Stimulated activated CD4-positive, alpha-beta T cell treated with anti-CD3 and anti-CD28 coated beads, Interleukin-2, amount 100 ng/mL, for 48 hours (primary cell): ENCODE results near the gene FILIP1L.

Experiments
- DNase-seq, 2 donors: peaks; one replicate each; pipeline ENCODE4 v3.0.0-alpha.2; 2020

FILIP1L gene

DNA sequence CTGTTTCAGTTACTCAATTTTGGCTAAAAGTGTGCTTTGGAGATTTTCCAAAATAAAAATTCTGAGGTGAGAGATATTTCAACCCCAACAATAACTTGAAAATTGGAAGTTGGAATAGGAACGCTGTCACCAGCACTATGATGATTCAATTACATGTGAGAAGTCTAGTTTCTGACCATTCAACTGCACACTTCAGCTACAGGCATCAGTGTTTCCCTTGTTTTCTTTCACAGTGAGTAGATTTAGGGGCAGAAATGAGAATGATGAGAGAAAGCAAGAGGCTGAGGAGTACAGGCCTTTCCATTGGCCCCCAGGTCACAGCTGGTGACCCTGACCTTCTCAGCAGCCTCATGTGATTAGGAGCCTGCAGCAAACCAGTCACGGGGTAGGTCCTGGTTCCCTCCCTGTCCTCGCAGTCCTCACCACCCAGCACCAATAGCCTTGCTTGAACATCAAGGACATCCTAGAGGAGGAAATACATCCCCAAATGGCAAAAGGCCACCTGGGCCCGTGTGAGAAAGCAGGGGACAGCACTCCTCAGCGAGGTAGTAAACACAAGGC is 10.0 kb upstream of the FILIP1L start:
- DNase-seq: no peak

DNA sequence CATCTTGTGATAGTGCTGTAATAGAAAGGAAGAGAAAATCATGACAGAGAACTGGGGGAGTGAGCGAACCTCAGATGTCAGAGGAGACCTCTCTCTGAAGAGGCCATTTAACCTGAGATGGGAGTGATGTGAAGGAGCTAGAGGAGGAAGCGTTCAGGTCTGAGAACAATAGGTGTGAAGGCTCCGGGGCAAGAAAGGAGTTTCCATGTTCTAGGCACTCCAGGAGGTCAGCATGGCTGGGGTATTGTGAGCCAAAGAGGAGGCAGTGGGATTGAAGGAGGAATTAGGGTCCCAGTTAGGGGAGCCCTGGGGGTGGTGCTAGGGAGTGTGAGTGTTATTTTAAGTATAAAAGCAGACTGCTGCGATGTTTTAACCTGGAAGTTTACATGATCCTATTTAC is 8.8 kb upstream of the FILIP1L start:
- DNase-seq: no peak

DNA sequence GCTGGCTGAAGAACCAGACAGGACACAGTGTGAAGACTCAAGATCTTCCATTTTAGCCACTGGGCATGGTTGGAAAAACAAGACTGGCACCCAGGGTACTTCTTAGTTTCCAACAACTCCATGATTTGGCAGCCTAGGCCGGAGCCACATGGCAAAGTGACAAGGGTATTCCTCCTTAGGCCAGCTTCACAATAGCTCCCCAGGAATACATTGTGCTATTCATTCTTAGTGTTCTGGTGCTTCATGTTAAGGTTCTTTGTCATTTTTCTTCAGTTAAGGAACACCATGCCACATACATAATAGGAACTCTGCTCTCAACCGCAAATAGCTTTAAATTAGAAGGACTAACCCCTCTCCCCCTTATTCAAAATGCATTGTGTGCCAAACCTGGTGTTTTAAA is 8.0 kb upstream of the FILIP1L start:
- no peak for DNase-seq

DNA sequence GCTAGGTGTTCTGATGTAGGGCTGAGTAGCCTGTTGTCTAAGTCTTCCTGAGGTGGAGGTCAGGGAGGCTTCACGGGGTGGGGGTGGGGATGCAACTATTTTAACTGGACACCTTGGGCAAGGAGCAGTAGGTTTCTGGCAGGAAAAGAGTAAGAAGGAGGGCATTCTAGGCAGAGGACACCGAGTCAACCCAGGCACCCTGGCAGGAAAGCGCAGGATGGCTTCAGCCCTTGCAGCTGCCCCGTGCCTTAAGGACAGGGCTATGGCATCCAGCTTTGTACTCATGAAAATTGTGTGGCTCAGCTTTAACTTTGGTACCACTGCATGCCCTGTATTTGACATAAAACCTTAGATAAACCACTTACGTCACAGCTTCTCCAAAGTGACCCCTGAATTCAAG is 6.4 kb upstream of the FILIP1L start:
- DNase-seq: no peak

DNA sequence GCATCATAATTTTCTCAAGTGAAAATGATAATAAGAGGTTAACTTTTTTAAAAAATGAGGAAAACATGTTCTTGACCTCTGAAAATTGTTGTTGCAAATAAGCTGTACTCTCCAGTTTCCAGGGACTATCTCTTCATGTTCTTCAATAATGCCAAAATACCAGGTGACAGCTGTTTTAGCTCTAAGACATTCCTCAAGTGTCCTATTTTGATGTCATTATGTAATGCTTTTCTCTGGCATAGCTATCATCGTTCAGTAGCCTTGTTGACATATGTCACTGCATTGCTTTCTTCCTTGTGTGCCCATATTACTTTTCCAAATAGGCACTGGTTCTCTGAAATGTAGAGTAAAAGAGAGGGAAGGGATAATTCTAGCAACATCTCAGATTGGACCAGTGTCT is 5.7 kb upstream of the FILIP1L start:
- no peak for DNase-seq

DNA sequence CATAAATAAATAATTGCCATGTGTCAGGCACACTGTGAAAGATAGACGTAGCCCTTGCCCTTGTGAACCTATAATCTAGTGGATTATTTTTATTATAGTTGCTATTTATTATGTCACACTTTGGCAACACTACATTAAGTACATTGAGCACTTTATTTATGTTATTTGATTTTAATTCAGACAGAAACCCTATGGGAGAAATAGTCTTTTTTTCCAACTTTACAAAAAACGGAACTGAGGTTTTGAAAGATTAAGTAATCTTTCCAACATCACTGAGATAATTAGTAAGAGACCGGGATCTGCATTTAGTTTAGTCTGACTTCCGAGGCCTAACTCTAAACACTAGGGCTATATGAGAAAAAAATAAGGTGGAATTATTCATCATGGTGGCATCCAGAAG is 2.8 kb upstream of the FILIP1L start:
- no peak for DNase-seq

DNA sequence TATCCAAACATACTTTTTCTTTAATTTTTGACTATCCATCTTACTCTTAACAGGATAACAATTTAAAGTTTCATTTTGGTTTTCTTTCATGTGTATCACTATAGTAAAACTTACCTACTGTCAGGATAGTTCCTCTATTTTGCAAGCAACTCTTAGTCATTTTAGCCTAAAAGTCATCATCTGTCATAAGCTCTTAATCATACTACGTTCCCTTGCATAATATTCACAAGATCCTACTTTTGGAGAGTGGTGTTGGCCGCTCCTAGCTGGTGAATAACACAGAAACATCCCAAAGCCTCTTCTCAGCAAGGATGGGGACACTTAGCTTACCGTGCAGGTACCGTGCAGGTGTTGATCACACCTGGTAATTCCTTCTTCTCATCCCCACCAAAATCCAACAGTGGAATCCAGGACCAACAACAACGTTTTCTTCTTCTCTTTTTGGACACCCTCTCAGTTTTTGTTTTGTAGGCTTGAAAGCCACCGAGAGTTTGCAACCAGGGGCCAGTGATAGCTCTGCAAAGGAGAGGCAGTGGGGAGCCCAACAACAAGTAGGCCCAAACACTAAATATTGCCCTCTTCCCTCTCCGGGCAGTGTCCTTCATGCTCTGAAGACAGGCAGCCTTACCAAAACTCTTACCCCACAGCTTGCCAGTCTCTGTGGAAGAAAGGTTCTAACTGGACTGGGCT is 433 bp downstream of the FILIP1L start:
- DNase-seq: no peak

DNA sequence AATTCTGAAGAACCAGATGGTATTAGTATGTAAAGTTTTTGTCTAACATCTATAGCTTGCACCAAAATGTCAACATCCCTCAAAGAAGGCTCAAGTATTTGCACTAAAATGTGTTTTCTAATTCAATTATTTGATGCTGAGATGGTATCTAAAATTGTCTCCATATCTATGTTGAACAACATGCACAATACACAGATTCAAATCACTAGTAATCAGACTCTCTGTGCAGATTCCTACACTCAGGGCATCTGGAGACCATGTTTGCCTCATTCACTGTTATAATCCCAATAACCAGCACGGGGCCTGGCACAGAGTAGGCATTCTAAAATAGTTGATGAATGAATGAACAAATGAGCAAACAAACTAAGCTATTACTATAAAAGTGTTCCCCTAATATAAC is 2.6 kb downstream of the FILIP1L start:
- DNase-seq: no peak

DNA sequence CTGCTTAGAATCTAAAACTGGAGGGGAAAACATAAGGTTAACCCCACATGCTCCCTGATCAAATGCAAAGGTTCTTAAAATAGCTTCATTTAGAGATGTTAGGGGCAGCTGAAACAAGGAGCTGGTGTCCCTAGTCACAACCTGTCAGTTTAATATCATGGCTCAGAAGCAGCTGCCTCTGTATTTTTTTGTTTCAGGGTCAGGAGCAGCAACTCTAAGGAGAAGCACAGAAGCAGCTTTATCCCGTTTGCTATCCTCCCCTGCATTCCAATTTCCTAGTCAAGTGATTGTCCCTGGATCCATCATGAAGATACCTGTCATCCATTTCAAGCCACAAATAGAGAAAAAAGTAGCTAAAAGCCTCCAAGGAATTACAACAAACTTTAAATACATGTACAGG is 4.1 kb downstream of the FILIP1L start:
- no peak for DNase-seq

DNA sequence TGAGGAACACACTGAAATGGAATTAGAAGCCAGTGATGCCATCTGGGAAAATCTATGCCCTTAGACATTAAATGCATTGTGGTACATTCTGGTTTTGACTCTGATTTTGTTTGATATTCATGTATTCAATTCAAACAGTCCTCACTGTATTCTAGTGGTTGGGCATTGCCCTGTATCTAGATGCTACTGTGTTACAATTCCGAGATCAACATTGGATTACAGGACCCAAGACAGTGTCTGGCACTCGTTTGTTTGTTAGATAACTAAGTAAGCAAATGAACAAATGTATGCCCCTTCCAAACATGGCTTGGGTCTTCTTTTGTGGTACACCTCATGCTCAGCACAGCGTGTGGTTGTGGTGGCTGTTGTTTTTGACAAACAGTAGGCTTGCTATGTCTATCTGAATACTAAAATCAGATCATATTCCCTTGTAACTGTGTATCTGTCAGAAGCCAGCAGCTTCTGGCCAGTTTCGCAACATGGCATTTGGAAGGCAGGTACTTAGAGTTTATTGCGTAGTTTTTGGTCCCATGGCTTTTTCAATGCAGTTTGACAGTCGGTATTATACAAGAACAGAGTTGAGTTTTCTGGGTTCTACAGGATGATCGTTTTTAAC is 5.7 kb downstream of the FILIP1L start:
- DNase-seq: no peak

DNA sequence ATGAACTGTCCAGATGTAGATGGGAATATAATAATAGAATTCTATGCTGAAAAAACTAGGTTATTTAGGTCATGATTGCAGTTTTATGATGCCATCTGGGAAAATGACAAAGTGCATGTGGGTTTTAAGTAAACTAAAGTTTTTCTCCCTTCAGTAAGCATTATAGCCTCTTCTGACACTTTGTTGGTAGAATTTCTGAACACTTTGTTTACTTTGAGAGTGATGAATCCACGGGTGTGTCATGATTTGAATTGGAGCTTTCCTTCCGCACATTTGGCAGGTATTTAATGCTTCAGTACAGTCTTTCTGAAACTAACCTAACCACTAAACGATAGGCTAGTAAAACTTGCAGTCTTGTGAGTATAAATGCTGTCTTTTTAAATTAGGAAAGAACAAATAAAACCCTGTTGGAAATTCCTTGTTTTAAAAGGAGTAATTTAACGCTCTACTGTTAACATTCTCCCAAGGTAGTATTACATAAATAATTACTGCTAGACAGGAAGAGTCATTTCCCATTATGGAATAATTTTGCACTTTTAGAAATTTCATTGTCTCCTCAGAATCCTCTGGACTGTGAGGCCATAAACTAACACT is 7.0 kb downstream of the FILIP1L start:
- DNase-seq: no peak

DNA sequence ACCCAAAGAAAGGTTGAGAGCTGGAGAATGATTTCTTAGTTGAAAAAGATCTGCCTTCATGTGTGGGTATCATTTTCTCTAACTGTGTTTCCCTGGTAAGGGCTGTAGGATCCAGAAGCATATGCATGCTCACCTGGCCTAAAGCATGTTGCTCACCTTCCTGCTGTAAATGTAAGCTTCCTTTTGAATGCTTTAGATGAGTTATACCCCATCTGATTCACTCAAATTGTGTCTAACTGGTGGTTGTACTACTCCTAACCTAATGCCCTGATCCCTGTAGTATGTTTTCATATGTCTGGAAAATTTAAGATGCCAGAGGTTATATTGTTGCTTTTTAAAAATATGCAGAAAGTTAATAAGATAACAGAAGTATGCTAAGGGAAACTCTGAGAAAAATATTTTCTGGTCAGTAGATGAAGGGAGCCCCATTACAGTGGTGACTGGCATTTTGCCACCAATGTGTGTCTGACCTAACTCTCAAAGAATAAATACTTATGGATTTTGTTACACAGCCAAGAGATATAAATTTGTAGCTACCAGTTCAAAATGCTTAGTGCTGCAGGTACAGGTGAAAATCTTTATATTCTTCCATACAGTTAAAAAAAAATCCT is 7.7 kb downstream of the FILIP1L start:
- no peak for DNase-seq

DNA sequence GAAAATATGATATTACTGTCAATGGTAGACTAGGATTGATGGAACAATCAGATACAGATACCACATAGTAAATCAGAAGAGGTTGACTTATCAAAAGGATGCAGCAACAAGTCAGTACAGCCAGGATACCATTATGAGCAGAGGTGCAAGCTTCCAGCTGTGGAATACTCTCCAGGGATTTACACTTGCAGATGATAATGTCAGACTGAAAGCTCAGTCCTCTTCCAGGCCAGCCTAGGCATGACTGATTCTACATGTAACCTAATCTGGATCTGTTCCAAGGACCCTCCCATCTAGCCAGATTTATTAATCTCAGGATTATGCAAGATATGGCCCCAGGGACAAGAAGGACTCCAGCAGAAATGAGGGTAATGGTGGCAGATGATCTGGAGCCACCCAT is 8.2 kb downstream of the FILIP1L start:
- DNase-seq: no peak

DNA sequence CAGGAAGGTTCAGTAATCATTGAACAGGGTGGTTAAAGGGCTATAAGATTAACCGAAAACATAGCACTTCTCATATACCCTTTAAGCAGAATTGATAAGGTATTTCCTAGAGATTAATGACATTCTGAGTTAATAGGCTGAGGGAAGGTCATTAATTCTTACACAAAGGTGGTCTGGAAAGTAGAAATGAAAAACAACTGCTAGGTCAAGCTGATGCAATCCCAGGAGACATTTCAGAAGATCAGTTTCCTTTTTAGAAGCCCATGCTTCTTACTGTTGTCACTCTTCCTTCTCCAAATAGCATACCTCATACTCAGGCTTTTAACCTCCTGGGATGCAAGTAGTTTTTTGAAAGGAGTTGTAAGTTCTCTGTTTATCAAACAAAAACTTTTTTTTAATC is 8.8 kb downstream of the FILIP1L start:
- no peak for DNase-seq

DNA sequence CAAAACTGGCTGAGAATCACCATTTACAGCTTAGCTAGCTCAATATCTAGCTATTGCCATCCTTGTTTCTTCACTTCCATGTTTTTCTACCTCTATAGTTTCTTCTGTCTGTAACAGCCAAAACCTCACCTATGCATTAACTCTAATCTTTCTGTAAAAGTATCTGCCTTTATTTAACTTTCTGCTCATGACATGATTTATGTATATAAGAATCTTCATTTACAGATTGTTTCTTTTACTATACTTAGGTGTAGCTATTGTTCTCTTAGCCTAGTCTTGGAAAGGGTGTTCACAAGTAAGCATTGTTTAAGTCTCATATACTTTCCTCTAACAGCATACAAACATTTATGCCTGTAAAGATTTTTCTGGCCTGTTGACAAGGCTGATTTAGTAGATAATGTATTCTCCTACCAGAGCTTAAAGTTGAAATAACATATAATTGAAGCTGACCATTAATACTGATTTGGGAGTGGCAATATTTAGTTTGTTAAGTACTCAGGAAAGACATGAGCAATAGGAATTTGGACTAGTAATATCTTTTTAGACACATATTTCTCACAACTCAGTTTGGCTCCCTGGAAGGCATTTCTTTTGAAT is 9.4 kb downstream of the FILIP1L start:
- DNase-seq: no peak

DNA sequence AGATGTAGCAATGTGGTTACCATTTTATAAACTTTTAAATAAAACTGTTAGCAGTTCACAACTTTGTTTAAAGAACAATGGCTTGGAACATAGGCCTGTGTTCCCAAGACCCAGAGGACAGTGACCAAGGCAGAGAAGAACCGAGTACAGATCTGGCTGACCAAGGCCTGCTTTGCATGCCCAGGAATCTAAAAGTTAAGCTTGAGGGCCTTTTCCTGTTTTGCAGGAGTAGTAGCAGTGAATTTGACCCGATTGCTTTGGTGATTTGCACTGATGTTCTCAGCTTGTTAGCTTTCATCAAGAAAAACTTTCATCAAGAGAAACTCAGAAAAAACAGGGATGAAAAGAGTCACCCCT is 9.9 kb downstream of the FILIP1L start:
- DNase-seq: no peak

DNA sequence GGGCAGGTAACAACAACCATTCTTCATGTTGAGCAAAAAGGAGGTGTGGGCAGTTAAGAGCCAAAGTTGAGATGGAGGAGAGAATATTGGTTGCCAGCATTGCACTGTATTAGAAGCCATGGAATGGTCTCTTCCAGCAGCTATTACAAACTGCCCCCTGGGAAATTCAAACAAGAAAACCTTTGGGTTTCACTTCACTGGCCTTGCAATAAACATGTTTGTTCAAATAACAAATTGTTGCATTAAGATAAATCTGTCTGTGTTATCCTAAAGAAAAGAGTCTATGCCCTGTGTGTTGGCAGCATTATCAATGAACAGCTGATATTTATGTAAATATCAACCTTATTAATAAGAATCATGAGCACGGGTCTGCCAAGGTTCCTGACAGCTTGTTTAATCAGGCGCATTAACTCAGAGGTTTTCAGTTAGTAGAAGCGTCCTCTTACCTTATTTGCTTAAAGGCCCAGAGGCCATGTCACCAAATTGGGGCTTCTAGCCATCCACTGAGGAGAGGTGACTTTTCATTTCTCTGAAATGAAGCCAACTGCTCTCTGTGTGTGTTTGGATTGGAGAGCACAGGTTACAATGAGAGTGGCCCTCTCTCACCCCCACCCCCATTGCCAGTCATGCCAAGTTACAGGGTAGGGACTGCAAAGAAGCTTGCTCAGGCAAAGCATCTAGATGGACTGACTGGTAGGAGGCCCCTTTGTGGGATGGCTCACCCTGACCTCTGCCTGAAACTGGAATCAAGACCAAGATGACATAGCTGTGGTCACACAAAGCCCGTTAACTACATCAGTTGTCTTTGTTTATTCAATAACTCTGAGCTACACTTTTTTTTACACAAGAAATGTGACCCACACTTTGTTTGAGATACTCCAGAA is 10.5 kb downstream of the FILIP1L start:
- DNase-seq: no peak

DNA sequence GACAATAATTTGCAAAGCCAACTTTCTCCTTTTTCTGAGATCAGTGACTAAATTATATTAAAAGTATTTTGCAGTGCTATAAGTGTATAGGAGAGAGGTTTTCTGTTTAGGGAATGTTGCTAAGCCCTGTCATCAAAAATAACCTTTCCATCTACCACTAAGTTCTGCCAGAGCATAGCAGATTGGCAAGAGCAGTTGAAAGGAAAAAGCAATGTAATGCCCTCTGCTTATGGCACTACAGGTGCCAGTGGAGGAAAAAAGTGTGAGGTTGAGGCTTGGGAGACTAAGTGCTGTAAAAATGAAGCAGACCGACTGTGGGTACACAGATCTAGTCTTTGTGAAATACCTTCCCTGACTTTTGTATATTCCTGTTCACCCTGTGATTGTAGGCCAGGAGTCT is 11.5 kb downstream of the FILIP1L start:
- DNase-seq: no peak

DNA sequence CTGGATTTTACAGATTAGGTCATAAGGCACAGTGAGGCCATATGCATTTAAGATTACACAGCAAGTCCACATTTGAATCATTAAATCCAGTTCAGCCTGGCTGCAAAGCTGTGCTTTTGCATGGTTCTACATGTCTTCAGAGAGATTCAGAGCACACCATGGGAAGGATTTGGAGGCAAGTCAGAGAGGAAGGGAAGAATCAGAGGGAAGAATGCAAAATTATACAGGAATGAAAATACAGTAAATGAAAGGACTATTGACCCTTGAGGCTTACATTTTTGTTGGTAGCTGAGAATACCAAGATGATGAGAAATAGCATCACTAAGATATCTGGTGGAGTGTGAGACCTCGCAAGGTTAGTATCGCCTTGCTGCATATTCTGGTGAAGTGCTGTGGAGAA is 13.9 kb downstream of the FILIP1L start:
- no peak for DNase-seq

DNA sequence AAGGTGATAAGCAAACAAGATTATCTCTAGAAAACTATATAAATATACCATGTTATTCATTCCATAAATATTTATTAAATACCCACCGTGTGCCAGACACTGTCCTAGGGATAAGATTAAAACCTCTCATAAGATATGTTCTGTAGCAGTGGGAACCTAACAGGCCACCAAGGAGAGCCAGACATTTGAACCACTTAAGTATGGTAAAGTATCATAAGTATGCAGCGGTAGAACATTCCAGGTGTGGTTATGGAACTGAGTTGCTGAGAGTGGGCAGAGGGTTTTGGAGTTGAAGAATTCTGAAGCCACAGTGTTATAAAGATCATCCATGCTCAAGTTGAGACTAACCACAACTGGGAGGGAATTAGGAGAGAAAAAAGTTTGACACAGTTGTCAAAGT is 14.7 kb downstream of the FILIP1L start:
- DNase-seq: no peak

DNA sequence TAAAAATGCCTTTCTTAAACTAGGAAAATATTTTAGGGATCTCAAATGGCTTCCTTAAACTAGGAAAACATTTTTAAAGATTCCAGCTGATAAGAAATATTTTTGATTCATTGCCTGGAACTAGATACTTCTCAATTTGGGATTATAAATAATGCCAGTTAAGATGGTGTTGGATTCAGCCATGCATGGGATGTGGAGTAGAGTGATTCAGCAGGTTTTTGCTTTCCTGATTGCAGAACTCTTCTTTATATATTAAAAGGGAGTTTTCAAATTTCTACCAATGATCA is 15.6 kb downstream of the FILIP1L start:
- no peak for DNase-seq

DNA sequence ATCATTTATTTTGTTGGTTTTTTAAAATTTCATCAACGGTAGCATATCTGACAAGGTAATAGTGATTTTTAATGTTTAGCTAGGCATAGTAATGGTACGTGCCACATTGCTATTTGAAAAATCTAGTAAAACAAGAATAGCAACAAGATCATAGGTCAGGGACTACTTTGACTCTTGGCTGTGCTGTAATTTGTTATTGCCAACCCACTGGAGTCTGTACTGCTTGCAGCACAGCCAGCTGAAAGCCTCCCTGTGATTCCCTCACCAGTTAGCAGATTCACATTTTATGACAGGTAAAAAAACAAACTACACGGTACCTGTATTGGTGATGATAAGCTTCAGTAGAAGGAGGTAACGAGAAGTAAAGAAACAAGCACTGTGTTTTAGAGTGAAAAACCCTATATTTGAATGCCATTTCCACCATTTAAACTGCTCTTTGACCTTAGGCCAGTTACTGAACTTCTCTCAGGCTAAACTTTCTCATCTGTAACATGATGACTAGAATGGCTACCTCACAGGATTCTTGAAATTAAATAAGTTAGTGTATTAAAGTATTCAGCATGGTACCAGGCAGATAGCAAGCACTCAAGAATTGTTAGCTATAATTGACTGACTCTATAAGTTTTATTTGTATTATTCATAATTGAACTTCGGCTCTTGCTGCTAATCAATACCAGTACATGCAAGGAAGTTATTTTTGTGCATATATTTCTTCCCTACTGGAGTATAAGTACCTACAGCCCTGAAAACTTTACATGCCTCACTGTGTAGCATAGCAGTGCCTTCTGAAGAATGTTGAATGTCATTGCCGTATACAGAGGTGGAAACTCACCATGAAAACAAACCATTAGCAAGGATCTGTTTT is 16.1 kb downstream of the FILIP1L start:
- no peak for DNase-seq
